ENCODE data around the gene EPHA6.

The EPHA6 gene

GRCh38 chr3:97277708-97278107, 463.3 kb downstream of the EPHA6 start:
- DNase-seq (ENCODE audit: low read depth in 2 of 2): no peak

DNA sequence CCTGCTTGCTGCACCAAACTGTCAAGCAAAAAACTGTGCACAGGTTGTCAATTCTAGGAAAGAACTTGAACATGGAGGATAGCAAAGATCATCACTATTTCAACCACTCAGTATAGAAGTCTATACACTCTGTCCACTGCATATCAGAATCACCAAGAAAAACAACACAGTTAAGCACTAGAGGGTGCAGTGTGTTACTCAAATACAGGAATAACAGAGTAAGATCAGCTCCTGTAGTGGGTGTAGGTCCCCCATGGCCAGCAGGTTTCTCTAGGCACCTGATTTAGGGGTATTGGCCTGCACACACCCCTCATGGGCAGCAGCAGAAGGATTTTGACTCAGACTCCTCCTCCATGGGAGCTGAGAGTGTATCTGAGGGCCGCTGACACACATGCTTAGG, 464.1 kb downstream of the EPHA6 start:
- DNase-seq (ENCODE audit: low read depth in 2 of 2): no peak

DNA sequence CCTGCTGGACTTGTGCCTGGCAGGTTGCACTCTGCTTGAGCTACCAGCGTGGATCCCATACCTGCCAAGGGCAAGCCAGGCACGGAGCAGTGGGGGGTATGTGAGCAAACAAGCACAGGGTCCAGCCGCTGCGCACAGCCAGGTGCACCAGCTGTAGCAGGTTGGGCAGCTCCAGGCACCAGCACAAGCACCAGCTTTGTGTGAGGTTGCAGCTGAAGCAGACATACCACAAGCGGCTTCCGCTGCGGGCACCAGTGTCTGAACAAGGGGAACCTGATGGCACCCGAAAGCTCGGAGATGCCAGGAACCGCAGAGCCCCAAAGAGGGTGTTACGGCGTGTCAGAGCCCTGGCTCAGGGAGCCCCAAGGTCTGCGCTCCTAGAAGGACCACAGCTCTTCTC, 477.5 kb downstream of the EPHA6 start:
- DNase-seq (ENCODE audit: low read depth in 2 of 2): no peak

DNA sequence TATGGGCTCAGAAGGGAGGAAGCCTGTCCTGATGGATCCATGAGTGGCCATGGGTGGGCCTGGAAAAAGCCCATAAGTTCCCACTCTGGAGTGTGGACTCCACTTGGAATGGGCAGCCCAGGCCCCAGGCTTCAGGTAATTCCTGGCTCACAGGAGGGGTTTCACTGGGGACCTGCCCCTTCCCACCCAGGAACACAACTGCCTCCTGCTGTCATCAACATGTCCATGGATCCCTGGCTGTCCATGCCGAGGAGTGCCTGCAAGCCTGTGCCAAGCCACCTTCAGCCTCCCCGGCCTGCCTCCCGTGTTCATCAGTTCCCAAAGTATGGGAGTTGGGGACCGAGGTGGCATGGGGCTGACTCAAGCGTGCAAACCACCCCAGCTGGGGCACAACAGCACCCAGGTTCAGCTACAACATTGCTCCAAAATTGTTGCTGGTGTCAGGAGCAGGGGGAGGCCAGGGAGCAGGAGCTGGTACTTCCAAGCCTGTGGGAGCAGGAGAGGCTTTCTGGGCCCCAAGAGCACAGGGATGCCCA, 479.3 kb downstream of the EPHA6 start:
- DNase-seq (ENCODE audit: low read depth in 2 of 2): no peak

DNA sequence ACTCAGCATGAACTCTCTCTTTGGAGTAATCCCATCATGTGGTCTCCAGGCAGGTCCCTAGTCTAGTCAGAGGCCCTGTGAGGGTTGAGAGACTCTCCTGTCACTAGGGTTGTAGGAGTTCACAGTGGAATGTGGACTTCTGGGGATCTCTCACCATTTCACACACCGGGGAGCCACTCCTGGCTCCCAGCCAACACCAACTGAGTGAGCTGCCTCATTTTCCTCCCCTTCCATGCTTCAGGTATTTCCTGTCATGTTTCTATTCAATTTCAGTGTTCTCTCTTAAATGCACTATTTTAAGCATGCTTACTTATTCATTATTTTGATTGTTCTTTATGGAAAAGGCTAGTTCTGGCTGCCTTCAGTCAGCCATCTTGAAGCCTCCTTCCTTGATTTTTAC, 482.6 kb downstream of the EPHA6 start:
- no peak for DNase-seq (ENCODE audit: low read depth in 2 of 2)

GRCh38 chr3:97301114-97301513, 486.7 kb downstream of the EPHA6 start:
- DNase-seq (ENCODE audit: low read depth in 2 of 2): no peak

DNA sequence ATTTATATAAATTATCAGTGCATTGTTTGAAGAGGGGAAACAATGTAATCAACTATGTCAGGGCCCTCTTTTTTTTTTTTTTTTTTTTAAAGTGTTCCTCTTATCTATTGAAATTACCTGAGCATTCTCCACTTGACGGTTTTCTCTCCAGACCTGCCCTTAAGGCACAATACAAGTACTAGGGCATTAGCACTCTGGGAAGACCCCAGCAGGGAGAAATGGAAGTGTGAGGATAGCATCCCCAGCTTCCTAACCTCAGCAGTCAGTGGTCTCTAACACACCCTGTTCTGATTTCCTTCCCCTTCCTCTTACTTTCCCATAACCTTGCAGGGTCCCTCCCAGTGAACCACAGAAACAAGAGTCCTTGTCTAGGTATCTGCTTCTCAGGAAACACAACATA, 491.8 kb downstream of the EPHA6 start:
- DNase-seq (ENCODE audit: low read depth in 2 of 2): no peak

- no peak for DNase-seq (ENCODE audit: low read depth in 2 of 2)
Observed at GRCh38 chr3:97338375-97338774, 524.0 kb downstream of the EPHA6 start.

- DNase-seq (ENCODE audit: low read depth in 2 of 2): no peak
Observed at GRCh38 chr3:97340940-97341339, 526.5 kb downstream of the EPHA6 start.

GRCh38 chr3:97347780-97348179, 533.4 kb downstream of the EPHA6 start:
- DNase-seq (ENCODE audit: low read depth in 2 of 2): no peak

DNA sequence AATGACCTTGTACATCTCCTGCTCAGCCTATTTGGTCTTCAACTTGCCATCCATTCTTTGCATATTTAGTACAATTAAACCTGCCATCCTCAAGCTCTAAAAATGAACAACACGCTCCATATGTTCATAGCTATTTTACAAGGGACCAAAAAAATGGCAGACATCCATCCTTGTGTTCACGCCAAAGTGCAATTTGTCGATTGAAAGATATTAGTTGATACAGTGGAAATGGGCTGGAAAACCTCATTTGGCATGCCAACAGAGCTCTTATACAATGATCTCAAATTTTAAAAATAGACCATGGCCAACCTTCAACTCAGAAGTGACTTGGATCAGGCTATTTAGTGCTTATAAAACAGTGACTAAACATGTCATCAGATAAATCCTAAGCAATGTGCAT, 536.6 kb downstream of the EPHA6 start:
- DNase-seq (ENCODE audit: low read depth in 2 of 2): no peak

DNA sequence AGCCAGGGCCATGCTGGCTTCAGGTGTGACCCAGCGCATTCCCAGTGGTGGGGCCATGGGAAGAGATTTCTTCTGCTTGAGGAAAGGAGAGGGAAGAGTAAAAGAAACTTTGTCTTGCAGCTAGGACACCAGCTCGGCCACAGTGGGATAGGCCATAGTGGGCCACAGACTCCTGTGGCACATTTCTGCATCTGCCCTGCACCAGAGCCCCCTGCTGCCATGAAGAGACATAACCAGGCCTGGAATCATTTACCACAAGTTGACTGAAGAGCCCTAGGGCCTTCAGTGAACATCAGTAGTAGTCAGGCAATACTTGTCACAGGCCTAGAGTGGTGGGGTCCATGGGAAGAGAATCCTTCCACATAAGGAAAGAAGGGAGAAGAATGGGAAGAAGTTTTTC, 538.8 kb downstream of the EPHA6 start:
- DNase-seq (ENCODE audit: low read depth in 2 of 2): no peak

- no peak for DNase-seq (ENCODE audit: low read depth in 2 of 2)
Observed at GRCh38 chr3:97359977-97360376, 545.6 kb downstream of the EPHA6 start.

DNA sequence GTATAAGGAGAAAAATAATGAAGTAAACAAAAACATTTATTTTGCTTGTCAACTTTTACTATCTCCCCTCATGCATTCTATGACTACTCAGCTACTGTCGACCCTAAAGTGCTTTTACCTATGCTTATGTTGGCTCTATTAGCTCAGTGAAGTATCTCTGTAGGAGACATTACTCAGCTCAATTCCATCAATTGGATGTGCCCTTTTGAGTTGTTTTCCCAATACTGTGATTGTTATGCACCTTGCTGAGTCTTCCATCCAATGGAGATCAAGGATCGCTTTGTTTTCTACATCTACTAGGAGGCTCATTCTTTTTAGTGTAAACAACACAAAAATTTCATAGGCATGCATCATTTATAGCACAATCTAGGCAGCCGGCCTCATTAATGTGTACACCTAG, 546.4 kb downstream of the EPHA6 start:
- no peak for DNase-seq (ENCODE audit: low read depth in 2 of 2)

DNA sequence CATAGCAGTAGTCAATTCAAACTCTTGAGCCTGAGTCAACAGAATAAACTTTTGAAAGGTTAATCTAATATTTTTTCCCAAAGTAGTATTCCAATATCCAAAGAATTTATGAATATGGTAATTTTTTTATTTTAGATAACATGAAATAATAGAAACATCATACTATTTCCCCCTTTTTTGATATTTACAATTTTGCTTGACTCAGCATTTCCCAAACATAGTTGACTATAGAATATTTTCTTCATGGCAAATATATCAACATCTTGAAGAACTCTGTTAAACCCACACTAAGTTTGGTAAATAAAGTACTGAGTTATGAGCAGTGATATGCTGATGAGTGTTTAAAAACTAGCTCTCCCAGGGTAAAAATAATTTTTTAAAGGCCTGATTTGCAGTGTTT, 570.2 kb downstream of the EPHA6 start:
- no peak for DNase-seq (ENCODE audit: low read depth in 2 of 2)

DNA sequence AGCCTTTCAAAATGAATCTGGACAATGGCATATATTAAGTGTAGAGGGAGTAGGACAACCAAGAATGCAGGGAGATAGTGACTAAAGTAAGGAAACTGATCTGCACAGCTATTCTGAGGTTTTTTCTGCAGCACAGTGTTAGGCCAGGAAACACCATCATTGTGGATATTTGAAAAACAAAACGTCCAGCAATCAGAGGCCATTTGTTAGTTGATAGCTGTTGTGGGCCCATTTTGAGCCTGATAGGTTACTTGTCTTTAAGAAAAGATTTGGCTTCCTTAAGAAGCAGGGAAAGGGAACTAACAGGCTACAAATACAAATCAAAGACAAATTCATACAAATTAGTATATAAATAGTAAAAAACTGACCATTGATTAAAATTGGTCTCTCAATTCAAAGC, 574.4 kb downstream of the EPHA6 start:
- DNase-seq (ENCODE audit: low read depth in 2 of 2): no peak

GRCh38 chr3:97389936-97390335, 575.5 kb downstream of the EPHA6 start:
- no peak for DNase-seq (ENCODE audit: low read depth in 2 of 2)

GRCh38 chr3:97391167-97391566, 576.8 kb downstream of the EPHA6 start:
- DNase-seq (ENCODE audit: low read depth in 2 of 2): no peak

GRCh38 chr3:97409612-97410011, 595.2 kb downstream of the EPHA6 start:
- no peak for DNase-seq (ENCODE audit: low read depth in 2 of 2)

DNA sequence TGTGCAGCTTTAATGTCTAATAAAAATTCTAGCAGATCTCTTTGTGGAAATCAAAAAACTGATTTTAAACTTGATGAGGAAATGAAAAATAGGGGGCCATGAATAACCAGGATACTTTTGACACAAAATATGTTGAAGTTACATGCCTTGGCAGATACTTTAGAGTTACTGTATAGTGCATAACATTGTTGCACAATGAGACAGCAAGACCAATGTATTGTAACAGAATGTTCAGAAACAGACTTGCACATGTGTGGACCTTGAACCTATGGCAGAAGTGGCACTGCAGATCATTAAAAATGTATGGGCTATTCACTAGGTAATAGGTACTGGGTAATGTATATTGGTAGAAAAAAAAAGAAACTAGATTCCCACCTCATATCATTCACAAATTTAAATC, 607.2 kb downstream of the EPHA6 start:
- no peak for DNase-seq (ENCODE audit: low read depth in 2 of 2)

GRCh38 chr3:97425002-97425401, 610.6 kb downstream of the EPHA6 start:
- DNase-seq (ENCODE audit: low read depth in 2 of 2): no peak

DNA sequence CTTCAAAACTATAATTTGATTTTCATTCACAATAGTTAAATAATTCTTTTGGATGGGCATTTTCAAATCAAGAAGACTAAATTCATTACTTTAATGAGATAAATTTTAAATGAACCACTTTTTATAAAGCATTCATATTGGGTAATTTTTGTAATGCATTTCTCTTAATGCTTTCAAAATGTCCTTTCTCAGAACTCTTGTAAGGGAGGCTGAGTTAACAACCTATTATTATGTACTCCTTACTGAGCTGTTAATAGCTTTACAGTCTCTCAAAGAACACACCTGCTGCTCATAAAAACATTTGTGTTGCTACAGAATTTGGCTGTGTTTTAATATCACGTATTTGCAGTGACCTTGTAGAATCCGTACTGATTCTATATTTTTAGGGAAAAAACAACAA, 616.2 kb downstream of the EPHA6 start:
- no peak for DNase-seq (ENCODE audit: low read depth in 2 of 2)

DNA sequence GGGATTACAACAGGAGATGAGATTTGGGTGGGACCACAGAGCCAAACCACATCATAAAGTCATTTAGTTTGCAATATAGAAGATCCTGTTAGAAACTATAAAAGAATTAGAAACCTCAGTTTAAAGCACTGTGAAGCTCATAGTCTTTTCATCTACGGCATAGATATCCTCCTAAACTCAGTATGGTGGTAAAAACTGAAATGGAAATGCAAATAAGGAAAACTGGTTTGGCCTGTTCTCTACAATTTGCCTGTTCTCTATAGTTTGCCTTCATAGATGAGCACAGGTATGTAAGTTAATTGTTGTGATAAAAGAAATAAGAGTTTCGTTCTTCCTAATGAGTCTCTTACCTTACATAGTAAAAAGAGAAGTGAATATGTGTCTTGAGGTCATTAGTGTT, 618.5 kb downstream of the EPHA6 start:
- DNase-seq (ENCODE audit: low read depth in 2 of 2): no peak

DNA sequence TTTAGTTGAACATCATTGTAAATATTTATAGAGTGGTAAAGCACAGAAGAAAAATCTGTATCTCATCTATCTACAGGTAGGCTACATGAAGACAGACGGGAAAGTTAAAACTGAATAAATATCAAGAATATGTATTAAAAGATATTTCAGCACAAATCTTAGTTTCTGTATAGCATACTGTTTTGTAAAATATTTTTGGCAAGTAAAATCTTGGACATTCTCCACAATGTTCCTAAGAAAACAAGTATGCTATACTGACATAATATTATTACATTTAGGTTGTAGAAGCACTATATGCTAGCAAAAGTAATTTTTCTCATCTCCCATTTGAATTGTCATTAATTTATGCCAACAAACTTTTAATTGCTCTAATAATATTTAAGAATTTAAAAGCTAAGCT, 623.7 kb downstream of the EPHA6 start:
- DNase-seq (ENCODE audit: low read depth in 2 of 2): no peak

- DNase-seq (ENCODE audit: low read depth in 2 of 2): no peak
Observed at GRCh38 chr3:97439373-97439772, 625.0 kb downstream of the EPHA6 start.
